Mucosa of stomach (tissue), 1 donor: Measurements from ENCODE around the gene NFKBIE.
A peak's percentile ranks its signal among the peaks of the same experiment; 100 is the strongest.

ENCODE experiments used
- H3K27me3 ChIP-seq: one replicate; pipeline ENCODE4 v1.7.0; 2013; ENCODE audit warnings: mild to moderate bottlenecking, low read length; ENCODE audit not compliant: control insufficient read depth, insufficient read depth
- H3K36me3 ChIP-seq: one replicate; pipeline ENCODE4 v1.7.0; 2013; ENCODE audit warnings: low read length; ENCODE audit not compliant: control insufficient read depth, insufficient read depth
- H3K4me1 ChIP-seq: one replicate; pipeline ENCODE4 v1.7.0; 2013; ENCODE audit warnings: mild to moderate bottlenecking, low read length; ENCODE audit not compliant: control insufficient read depth, insufficient read depth
- H3K4me3 ChIP-seq: one replicate; pipeline ENCODE4 v1.7.0; 2013; ENCODE audit warnings: low read length
- H3K9ac ChIP-seq: one replicate; pipeline ENCODE4 v1.7.0; 2013; ENCODE audit warnings: mild to moderate bottlenecking, low read length, moderate library complexity
- H3K9me3 ChIP-seq: one replicate; pipeline ENCODE4 v1.7.0; 2013; ENCODE audit warnings: mild to moderate bottlenecking, low read length, moderate library complexity; ENCODE audit not compliant: control insufficient read depth
- donor health status: Pancreatic carcinoma.

NFKBIE gene

DNA sequence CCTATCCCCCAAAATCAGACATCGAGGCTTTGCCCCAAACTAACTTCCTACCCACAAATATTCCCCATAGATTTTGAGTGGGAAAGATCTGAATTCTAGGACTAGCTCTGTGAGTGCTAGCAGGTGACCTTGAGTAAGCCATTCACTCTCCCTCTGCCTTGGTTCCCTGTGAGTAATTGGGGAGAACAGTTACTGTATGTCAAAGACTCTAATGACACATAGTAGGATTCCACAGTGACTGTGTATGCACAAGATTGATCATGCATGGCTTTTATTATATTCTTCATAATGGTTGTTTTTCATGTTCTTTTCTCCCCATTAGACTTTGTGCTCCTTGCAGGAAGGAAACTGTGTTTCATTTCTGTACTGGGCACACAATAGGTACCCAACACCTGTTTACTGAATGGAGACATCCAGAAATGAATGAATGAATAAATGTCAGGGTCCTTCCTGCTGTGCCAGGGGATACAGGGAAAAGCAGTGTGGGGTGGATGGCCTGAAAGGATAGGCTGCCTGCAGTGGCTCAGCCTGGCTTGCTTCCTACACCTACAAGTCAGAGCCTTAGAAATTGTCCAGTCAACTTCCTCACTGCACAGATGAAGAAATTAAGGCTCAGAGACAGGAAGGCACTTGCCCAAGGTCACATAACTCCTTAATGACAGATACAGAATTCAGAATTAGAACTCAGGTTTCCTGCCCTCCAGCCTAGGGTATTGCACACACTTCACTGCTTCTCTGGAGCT lies 4.0 kb upstream of the NFKBIE start:
- no peaks in the 10 kb centered on the region for H3K36me3 ChIP-seq
- no peak overlapping the region for H3K4me3 ChIP-seq
- H3K4me1 ChIP-seq: peaks cover 4% of the 10 kb centered on the region
- no peaks in the 10 kb centered on the region for H3K9me3 ChIP-seq
- H3K27me3 ChIP-seq: peaks cover 56% of the 10 kb centered on the region
- no peak overlapping the region for H3K9ac ChIP-seq

DNA sequence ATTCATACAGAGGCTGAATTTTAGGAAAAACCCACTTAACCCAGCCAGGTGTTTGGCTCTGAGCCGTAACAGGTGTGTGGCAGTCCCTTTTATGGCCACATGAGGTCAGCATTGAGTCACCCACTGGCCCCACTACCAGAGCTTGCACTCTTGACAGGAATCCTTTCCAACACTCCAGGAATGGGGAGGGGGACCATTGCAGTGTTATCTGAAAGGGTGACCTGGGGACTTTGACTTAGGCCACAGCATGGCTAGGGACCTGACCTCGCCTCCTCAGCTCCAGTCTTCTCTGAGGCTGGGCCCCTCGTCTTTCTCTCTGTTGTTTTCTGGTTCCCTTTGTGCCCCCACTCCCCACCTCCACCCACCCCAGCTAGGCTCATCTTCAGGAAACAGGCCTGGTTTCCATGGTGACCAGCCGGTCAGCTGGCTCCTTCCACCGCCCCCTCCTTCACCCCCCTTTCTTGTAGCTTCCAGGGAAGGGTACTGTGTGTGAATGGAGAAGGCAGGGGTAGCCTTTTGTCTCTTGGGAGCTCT lies 2.8 kb upstream of the NFKBIE start:
- Histone ChIP-seq H3K27me3 (peaks cover 45% of the 10 kb centered on the region), H3K9me3 (no peaks in the 10 kb centered on the region), H3K4me1 (peaks cover 16% of the 10 kb centered on the region), H3K9ac (no peak overlapping the region), H3K36me3 (no peaks in the 10 kb centered on the region), H3K4me3 (no peak overlapping the region)

DNA sequence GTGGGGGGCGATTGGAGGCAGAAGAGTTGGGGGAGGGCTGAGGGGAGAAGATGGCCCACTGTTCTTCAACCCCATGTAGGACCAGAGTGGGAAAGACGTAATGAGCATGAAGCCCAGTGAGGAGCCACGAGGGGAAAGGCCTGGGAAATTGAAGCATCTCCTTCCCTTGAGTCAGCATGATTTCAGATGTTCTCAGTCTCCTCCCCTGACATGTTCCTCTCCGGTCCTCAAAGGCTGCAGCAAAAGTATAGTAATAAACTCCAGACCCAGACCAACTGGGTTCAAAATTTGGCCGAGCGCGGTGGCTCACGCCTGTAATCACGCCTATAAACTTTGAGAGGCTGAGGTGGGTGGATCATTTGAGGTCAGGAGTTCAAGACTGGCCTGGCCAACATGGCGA lies 1.9 kb upstream of the NFKBIE start:
- peaks cover 2% of the 10 kb centered on the region for H3K36me3 ChIP-seq
- H3K9ac ChIP-seq: no peak overlapping the region
- H3K4me3 ChIP-seq: no peak overlapping the region
- peaks cover 25% of the 10 kb centered on the region for H3K4me1 ChIP-seq
- no peaks in the 10 kb centered on the region for H3K9me3 ChIP-seq
- peaks cover 36% of the 10 kb centered on the region for H3K27me3 ChIP-seq

DNA sequence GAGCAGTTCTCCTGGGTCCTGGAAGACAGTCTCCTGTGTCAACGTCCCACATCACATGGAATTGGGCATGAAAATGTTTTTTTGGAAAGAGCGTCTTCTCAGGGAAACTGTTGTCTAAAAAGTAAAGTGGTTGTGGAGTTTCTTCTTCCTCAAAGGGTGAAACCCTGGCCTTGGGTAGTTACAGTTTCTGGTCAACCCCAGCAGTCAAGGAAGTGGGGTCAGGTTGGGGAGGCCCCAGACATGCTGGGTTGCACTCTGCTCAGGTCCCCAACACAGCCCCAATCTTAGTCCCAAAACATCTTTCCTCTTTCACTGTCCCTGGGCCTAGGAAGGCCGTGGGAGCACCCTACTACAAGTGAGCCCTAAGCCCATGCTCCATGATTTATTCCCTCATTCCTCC lies 996 bp upstream of the NFKBIE start:
- H3K9ac ChIP-seq: no peak overlapping the region

DNA sequence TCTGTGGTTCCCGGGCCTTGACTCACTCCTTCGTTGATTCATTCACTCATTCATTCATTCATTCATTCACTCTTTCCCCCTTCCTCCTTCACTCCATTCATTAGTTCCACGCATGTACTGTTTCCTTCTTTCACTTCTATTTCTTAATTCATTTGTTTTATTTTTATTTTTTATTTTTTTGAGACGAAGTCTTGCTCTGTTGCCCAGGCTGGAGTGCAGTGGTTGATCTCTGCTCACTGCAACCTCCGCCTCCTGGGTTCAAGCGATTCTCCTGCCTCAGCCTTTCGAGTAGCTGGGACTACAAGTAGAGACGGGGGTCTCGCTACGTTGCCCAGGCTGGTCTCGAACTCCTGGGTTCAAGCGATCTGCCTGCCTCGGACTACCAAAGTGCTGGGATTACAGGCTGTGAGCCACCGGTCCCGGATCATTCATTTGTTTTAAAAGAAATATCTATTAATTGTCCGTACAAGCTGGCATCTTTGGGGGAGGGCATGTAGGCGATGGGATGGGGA lies 427 bp upstream of the NFKBIE start:
- Histone ChIP-seq H3K27me3 (peaks cover 22% of the 10 kb centered on the region), H3K36me3 (peaks cover 9% of the 10 kb centered on the region), H3K4me1 (peaks cover 29% of the 10 kb centered on the region), H3K9me3 (no peaks in the 10 kb centered on the region), H3K4me3 (peak overlapping the region; percentile 75), H3K9ac (peak overlapping the region; percentile 71)

More for the DNA sequence above, 996 bp upstream of the NFKBIE start:
- H3K27me3 ChIP-seq: peaks cover 27% of the 10 kb centered on the region
- no peaks in the 10 kb centered on the region for H3K9me3 ChIP-seq
- peaks cover 29% of the 10 kb centered on the region for H3K4me1 ChIP-seq
- peaks cover 9% of the 10 kb centered on the region for H3K36me3 ChIP-seq
- H3K4me3 ChIP-seq: no peak overlapping the region

DNA sequence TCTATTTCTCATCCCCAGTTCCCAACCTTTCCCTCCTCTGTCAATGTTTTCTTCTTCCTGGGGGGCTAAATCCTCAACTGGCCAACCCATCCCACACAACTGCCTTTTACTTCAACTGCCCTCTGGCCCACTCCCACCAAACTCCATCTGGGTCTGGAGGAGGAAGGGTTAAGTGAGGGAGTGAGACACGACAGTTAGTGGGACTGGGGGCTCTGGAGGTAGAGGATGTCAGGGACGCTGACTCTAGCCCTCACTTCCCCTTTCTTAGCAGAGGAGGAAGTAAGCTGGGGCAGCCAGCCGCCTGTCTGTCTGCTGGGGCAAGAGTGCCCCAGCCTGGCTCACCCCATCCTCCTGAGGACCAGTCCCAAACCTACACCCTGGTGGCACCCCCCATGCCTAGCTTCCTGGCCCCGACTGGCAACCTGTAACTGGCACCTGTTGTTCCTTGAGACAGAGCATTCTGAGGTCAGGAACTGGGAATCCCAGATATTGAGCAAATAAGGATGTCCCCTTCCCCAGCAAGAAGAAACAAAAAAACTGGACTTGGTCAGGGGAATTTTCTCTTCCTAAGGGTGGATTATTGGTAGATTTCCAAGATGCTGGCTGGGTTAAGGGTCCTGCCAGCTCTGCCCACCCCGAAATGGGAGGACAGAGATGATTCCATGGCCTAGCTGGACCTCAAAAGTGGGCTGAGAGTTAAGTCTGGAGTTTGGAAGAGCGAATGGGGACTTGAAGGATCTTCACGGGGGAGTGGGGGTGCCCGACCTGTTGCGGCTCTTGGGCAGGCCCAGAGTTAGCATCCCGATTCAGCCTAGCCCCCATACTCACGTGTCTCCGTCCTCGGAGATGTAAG lies 971 bp downstream of the NFKBIE start:
- H3K4me3 ChIP-seq: peak overlapping the region; percentile 75
- H3K36me3 ChIP-seq: peaks cover 9% of the 10 kb centered on the region
- peaks cover 14% of the 10 kb centered on the region for H3K27me3 ChIP-seq
- peaks cover 29% of the 10 kb centered on the region for H3K4me1 ChIP-seq
- H3K9me3 ChIP-seq: no peaks in the 10 kb centered on the region
- peak overlapping the region; percentile 71 for H3K9ac ChIP-seq

DNA sequence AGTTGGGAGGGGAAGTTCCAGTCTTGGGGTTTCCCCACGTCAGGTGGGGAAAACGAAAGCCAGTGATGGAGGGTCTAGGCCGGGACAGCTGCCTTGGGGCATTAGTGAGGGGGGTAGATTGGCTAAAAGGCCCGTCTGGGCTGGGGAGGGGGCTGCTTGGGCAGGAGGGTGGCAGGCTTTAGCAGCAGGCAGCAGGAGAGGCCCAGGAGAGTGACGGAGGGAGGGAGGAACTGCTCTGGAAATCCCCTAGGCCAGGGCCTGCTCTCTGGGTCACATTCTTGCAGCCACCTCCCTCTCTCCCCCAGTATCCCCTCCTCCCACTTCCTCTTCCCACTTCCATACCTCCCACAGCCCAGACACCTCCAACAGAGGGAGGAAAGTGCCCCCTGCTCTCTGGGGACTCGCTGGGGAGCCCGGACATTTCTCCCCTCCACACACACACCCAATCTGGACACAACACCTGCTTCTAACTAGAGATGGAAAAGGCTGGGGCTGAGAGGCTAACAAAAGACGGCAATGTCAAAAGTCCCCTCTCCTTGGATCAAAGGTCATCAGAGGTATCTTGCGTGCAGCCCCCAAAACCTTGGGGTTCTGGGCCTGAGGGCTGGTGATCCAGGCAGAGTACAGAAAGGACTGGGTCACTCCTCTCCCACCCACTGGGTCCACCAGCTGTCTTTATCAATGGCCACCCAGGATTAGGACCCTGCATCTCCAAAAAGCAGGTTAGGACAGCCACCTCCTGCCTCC lies 1.8 kb downstream of the NFKBIE start:
- Histone ChIP-seq H3K4me1 (peaks cover 29% of the 10 kb centered on the region), H3K36me3 (peaks cover 9% of the 10 kb centered on the region), H3K27me3 (peaks cover 5% of the 10 kb centered on the region), H3K9ac (peak overlapping the region; percentile 71), H3K4me3 (peak overlapping the region; percentile 75), H3K9me3 (no peaks in the 10 kb centered on the region)

DNA sequence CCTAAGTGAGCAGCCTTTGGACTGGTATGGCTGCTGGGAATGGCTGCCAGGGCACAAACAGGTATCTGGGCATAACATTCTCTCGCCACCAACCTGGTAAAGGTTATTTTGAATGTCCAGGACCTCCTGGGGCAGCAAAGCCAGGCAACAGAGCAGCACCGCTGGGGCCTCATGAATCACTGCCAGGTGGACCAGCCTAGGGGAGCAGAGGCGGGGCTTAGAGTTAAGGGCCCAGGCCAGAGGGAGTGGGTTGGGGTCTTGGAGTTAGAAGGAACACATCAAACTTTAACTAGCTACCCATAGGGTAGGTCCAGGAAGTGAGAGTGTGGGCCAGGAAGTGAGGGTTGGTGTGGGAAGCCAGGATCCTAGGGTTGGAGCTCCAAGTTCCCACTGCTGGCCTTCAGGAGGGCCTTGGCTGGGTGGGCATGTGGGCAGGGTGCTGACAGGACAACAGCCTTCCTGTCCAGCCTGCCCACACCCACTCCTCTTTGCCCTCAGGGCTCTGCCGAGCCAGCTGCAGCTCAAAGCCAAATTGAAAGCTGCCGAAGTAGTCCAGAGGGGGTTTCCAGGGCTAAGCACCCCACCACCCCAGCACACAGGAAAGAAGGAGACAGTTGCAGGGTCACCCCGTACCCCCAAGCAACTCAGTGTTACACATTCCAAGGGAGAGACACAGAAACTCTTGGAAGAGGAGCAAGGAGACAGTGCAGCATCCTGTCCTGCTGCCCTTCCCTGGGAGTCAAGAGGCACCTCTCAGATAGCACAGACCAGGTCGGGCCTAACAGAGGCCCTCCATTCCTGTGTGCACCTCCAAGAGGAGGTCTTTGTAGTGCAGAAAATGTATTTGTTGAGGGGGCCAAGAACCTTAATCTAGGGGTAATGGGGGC lies 2.6 kb downstream of the NFKBIE start:
- H3K4me1 ChIP-seq: peaks cover 32% of the 10 kb centered on the region
- H3K27me3 ChIP-seq: no peaks in the 10 kb centered on the region
- peaks cover 9% of the 10 kb centered on the region for H3K36me3 ChIP-seq
- no peaks in the 10 kb centered on the region for H3K9me3 ChIP-seq
- peak overlapping the region; percentile 71 for H3K9ac ChIP-seq
- peak overlapping the region; percentile 75 for H3K4me3 ChIP-seq

DNA sequence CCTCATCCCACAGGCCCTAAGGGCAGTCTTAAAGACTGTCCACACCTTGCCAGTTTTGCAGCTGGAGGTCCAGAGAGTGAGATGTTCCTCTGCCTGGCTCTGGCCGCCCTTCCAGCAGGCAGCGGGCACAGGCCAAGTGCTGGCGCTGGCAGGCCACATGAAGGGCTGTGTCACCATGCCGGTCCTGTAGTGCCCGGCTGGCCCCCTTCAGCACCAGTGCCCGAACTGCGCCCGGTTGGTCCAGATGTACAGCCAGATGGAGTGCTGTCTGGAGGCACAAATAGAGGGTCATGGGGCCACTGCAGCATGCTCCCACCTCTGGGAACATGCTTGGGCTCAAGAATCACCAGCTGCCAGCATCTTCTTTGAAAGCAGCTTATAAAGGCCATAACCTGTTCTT lies 3.8 kb downstream of the NFKBIE start:
- Histone ChIP-seq H3K27me3 (no peaks in the 10 kb centered on the region), H3K4me3 (no peak overlapping the region), H3K9me3 (no peaks in the 10 kb centered on the region), H3K4me1 (peaks cover 36% of the 10 kb centered on the region), H3K9ac (no peak overlapping the region), H3K36me3 (peaks cover 9% of the 10 kb centered on the region)

DNA sequence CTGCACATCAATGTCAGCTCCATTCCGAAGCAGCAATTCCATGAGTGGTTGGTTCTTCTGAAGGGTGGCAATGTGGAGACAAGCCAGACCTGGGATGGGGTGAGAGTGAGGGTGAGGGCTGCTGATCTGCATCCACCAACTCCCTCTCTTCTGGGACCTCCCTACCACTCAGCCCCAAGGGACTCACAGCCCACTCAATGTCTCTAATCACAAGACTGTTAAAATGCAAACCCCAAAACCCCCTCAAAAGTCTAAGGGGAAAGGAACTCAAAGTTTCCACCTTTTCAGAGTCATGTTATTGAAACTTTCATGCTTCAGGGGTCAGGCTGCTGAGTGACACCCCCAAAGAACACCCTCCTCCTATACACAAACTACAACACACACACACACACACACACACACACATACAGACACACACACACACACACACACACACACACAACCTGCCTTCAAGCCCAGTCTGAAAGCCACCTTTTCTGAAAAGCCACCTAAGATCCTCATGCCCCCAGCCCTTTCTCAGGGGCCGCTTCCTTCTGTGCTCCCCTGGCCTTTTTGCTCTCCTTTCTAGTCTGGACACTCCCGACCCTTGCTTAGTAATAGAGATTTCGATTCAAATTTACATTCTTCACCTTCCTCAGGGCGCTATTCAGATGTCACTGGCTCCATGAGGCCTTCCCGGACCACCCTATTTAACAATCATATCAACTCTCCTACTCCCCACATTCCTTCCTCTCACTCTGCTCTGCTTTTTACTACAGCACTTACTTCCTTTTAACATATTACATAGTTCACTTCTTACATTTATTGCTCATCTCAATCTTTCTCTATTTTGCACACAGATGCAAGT lies 4.7 kb downstream of the NFKBIE start:
- Histone ChIP-seq H3K9ac (no peak overlapping the region), H3K36me3 (peaks cover 9% of the 10 kb centered on the region), H3K4me1 (peaks cover 45% of the 10 kb centered on the region), H3K27me3 (no peaks in the 10 kb centered on the region), H3K9me3 (no peaks in the 10 kb centered on the region), H3K4me3 (no peak overlapping the region)
